K562 (cell line): ENCODE results near the gene SPINT2. TPM values are rescaled to one million over a fixed set of nuclear protein-coding genes. Genes with fewer than 3 reads are reported as not detected.

ENCODE experiments used
- GABPB1 ChIP-seq: sonication (generic); formaldehyde crosslinking; IDR thresholded peaks from 2 replicates; pipeline ENCODE4 v1.8.0; 2022; ENCODE audit warnings: mild to moderate bottlenecking, missing genetic modification reagents
- GATAD2A ChIP-seq: fragments of 450-650 bp; IDR thresholded peaks from 2 replicates; pipeline ENCODE4 v1.6.1; 2017
- HNRNPH1 ChIP-seq: fragments of 200-400 bp; formaldehyde crosslinking; optimal IDR thresholded peaks from 2 replicates; pipeline ENCODE3; 2017; ENCODE audit warnings: low read depth, mild to moderate bottlenecking, low read length, moderate library complexity
- IFI16 ChIP-seq: fragments of 250-450 bp; sonication (Bioruptor Pico); IDR thresholded peaks from 2 replicates; pipeline ENCODE4 v2.1.2; 2022; ENCODE audit warnings: mild to moderate bottlenecking, inconsistent platforms
- LEF1 ChIP-seq: fragments of 450-650 bp; IDR thresholded peaks from 2 replicates; pipeline ENCODE4 v1.6.1; 2016; ENCODE audit warnings: mild to moderate bottlenecking
- MBD2 ChIP-seq: sonication (generic); IDR thresholded peaks from 2 replicates; pipeline ENCODE4 v1.6.1; 2016; ENCODE audit warnings: low read depth, borderline replicate concordance
- MYNN ChIP-seq, 2 experiments: sonication (generic); formaldehyde crosslinking in 1 of 2; IDR thresholded peaks; 2 replicates each; pipeline versions ENCODE4 v1.5.0 to v1.6.1; 2016 to 2020; ENCODE audit warnings: antibody characterized with exemption in 1 of 2, missing genetic modification reagents in 1 of 2
- POLR2G ChIP-seq: fragments of 200-400 bp; formaldehyde crosslinking; IDR thresholded peaks from 2 replicates; pipeline ENCODE4 v1.6.1; 2017; ENCODE audit warnings: low read depth, mild to moderate bottlenecking, antibody characterized with exemption, low read length, moderate library complexity
- RBM25 ChIP-seq: fragments of 200-400 bp; formaldehyde crosslinking; IDR thresholded peaks from 2 replicates; pipeline ENCODE4 v1.6.1; 2018; ENCODE audit warnings: low read length, low read depth, moderate library complexity; ENCODE audit not compliant: severe bottlenecking
- SIN3A ChIP-seq, 2 experiments: fragments of 150-350 bp in 1 of 2; IDR thresholded peaks; 2 replicates each; pipeline ENCODE4 v1.6.1; 2011 to 2016; ENCODE audit warnings: borderline replicate concordance in 2 of 2, low read depth in 2 of 2, low read length in 2 of 2, mild to moderate bottlenecking in 2 of 2, moderate library complexity in 2 of 2; ENCODE audit not compliant: control insufficient read depth in 1 of 2
- YBX1 ChIP-seq: fragments of 450-650 bp; IDR thresholded peaks from 2 replicates; pipeline ENCODE4 v1.7.1; 2016; ENCODE audit warnings: mild to moderate bottlenecking
- ZNF143 ChIP-seq: sonication (generic); formaldehyde crosslinking; IDR thresholded peaks from 2 replicates; pipeline ENCODE4 v1.9.0; 2022; ENCODE audit warnings: mild to moderate bottlenecking, missing genetic modification reagents
- ZNF282 ChIP-seq: sonication (generic); formaldehyde crosslinking; IDR thresholded peaks from 2 replicates; pipeline ENCODE4 v1.8.1; 2023; ENCODE audit warnings: missing genetic modification reagents
- polyA plus RNA-seq, 8 experiments: library from polyadenylated mRNA; depleted of rRNA in 4 of 8; stranded (reverse) in 5 of 8; unstranded in 3 of 8; fragments of >200 nt; fragmentation: Nextera tagmentation in 2 of 8; fragmentation: Illumina TruSeq in 1 of 8; extraction: Ambion mirVana in 2 of 8; extraction: Trizol in 1 of 8; gene quantifications; 2 replicates each; pipeline versions ENCODE4 v1.2.1 to v1.2.3, GENCODE V29; 2011 to 2014; ENCODE audit warnings: inconsistent platforms in 1 of 8, missing spikeins in 1 of 8
- total RNA-seq, 7 experiments: library from RNA; depleted of rRNA in 6 of 7; stranded (reverse); fragments of >200 nt in 6 of 7; fragmentation: Illumina TruSeq in 2 of 7; extraction: Trizol in 2 of 7; gene quantifications; 2 replicates each; pipeline versions ENCODE4 v1.2.1 to v1.2.3, GENCODE V29; 2011 to 2021; ENCODE audit warnings: low replicate concordance in 1 of 7
- TF ChIP-seq, protein P1 (sequence below): fragments of 250-450 bp; sonication (Bioruptor Pico); IDR thresholded peaks from 2 replicates; pipeline ENCODE4 v1.9.0; 2021; ENCODE audit warnings: mild to moderate bottlenecking
- TF ChIP-seq, protein P2 (sequence below), 2 experiments: fragments of 450-650 bp; conservative IDR thresholded peaks; 2 replicates each; pipeline ENCODE4 v1.6.1; 2017; ENCODE audit warnings: mild to moderate bottlenecking in 2 of 2, moderate library complexity in 2 of 2
- TF ChIP-seq, protein P3 (sequence below): sonication (generic); formaldehyde crosslinking; IDR thresholded peaks from 2 replicates; pipeline ENCODE4 v1.9.0; 2022; ENCODE audit warnings: mild to moderate bottlenecking, missing genetic modification reagents
- TF ChIP-seq, protein P4 (sequence below): fragments of 450-650 bp; IDR thresholded peaks from 2 replicates; pipeline ENCODE4 v1.6.1; 2017; ENCODE audit warnings: antibody characterized with exemption
- TF ChIP-seq, protein P5 (sequence below): sonication (generic); formaldehyde crosslinking; IDR thresholded peaks from 2 replicates; pipeline ENCODE4 v1.8.0; 2022; ENCODE audit warnings: mild to moderate bottlenecking, missing genetic modification reagents

The SPINT2 gene
- total and polyA plus RNA-seq, 9 of the 15 experiments (the other 6 are each of a cell fraction or from before 2014, with no cell fraction given), result 0.65 to 4.5 (median 3.4) TPM

DNA sequence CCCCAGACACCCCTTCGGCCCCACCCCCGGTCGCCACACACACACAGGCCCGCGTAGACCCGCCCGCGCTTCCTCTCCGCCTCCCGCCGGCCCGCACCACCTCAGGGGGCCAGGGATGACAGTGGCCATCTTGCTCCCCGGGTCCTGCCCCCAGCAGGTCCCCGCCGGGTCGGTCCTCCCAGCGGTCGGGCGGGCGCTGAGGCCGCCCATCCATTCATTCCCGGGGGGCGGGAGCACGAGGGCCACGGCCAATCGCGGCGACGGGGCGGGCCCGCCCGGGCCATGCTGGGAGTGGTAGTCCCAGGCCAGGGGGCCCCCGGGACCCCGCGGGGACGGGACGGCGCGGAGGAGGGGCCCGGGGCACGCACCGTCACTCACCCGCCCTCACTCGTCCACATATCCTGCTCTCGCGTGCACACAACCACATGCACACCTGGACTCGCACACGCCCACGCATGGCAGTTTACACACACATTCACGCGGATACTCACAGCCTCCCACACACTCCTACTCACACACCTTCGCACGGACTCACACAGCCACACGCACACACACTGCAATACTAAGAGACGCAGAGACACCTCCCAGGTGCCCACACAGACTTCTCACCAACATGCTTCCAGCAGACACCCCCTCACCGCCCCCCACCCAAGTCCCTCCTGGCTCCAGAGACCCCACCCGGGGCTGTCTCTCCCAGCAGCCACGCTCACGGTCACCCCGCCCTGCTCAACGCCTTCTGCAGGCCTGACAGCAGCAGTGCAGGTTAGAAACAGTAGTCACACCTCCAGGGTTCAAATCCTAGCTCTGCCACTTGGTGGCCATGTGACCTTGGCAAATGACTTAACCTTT is 40.1 kb upstream of the SPINT2 start, which contains the start of gene DPF1 (continued):
- no peak for TF ChIP-seq LEF1
- TF ChIP-seq, protein P1, sequence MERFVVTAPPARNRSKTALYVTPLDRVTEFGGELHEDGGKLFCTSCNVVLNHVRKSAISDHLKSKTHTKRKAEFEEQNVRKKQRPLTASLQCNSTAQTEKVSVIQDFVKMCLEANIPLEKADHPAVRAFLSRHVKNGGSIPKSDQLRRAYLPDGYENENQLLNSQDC (CRISPR knock-in tag), result no peak
- peak; percentile 81; the same call in 1 of the 2 replicates for TF ChIP-seq MBD2
- peak; percentile 88 for TF ChIP-seq GATAD2A
- TF ChIP-seq, protein P2, sequence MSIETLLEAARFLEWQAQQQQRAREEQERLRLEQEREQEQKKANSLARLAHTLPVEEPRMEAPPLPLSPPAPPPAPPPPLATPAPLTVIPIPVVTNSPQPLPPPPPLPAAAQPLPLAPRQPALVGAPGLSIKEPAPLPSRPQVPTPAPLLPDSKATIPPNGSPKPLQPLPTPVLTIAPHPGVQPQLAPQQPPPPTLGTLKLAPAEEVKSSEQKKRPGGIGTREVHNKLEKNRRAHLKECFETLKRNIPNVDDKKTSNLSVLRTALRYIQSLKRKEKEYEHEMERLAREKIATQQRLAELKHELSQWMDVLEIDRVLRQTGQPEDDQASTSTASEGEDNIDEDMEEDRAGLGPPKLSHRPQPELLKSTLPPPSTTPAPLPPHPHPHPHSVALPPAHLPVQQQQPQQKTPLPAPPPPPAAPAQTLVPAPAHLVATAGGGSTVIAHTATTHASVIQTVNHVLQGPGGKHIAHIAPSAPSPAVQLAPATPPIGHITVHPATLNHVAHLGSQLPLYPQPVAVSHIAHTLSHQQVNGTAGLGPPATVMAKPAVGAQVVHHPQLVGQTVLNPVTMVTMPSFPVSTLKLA (conservative IDR thresholded peaks at IDR 0.05), result peak; percentile 70 to 84
- TF ChIP-seq GABPB1 (CRISPR knock-in tag), result 0 out of 2 replicates have a peak, but pooled peaks have one; percentile 32
- no peak for TF ChIP-seq HNRNPH1
- TF ChIP-seq, protein P3, sequence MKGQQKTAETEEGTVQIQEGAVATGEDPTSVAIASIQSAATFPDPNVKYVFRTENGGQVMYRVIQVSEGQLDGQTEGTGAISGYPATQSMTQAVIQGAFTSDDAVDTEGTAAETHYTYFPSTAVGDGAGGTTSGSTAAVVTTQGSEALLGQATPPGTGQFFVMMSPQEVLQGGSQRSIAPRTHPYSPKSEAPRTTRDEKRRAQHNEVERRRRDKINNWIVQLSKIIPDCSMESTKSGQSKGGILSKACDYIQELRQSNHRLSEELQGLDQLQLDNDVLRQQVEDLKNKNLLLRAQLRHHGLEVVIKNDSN (CRISPR knock-in tag), result peak; percentile 87
- no peak for TF ChIP-seq ZNF282
- TF ChIP-seq MYNN (IDR thresholded peaks at IDR 0.05), result peak; percentile 85
- TF ChIP-seq MYNN (CRISPR knock-in tag; IDR thresholded peaks at IDR 0.05), result no peak
- peak; percentile 44 to 54; a peak in 1 of 4 replicates for TF ChIP-seq SIN3A (IDR thresholded peaks at IDR 0.05; ENCODE audit: borderline replicate concordance in 2 of 2, control insufficient read depth in 1 of 2, low read depth in 2 of 2, low read length in 2 of 2)
- peak; percentile 97 for TF ChIP-seq RBM25
- no peak for TF ChIP-seq YBX1
- TF ChIP-seq, protein P4, sequence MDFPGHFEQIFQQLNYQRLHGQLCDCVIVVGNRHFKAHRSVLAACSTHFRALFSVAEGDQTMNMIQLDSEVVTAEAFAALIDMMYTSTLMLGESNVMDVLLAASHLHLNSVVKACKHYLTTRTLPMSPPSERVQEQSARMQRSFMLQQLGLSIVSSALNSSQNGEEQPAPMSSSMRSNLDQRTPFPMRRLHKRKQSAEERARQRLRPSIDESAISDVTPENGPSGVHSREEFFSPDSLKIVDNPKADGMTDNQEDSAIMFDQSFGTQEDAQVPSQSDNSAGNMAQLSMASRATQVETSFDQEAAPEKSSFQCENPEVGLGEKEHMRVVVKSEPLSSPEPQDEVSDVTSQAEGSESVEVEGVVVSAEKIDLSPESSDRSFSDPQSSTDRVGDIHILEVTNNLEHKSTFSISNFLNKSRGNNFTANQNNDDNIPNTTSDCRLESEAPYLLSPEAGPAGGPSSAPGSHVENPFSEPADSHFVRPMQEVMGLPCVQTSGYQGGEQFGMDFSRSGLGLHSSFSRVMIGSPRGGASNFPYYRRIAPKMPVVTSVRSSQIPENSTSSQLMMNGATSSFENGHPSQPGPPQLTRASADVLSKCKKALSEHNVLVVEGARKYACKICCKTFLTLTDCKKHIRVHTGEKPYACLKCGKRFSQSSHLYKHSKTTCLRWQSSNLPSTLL, result peak; percentile 77
- TF ChIP-seq IFI16 (CRISPR knock-in tag), result no peak
- TF ChIP-seq, protein P5, sequence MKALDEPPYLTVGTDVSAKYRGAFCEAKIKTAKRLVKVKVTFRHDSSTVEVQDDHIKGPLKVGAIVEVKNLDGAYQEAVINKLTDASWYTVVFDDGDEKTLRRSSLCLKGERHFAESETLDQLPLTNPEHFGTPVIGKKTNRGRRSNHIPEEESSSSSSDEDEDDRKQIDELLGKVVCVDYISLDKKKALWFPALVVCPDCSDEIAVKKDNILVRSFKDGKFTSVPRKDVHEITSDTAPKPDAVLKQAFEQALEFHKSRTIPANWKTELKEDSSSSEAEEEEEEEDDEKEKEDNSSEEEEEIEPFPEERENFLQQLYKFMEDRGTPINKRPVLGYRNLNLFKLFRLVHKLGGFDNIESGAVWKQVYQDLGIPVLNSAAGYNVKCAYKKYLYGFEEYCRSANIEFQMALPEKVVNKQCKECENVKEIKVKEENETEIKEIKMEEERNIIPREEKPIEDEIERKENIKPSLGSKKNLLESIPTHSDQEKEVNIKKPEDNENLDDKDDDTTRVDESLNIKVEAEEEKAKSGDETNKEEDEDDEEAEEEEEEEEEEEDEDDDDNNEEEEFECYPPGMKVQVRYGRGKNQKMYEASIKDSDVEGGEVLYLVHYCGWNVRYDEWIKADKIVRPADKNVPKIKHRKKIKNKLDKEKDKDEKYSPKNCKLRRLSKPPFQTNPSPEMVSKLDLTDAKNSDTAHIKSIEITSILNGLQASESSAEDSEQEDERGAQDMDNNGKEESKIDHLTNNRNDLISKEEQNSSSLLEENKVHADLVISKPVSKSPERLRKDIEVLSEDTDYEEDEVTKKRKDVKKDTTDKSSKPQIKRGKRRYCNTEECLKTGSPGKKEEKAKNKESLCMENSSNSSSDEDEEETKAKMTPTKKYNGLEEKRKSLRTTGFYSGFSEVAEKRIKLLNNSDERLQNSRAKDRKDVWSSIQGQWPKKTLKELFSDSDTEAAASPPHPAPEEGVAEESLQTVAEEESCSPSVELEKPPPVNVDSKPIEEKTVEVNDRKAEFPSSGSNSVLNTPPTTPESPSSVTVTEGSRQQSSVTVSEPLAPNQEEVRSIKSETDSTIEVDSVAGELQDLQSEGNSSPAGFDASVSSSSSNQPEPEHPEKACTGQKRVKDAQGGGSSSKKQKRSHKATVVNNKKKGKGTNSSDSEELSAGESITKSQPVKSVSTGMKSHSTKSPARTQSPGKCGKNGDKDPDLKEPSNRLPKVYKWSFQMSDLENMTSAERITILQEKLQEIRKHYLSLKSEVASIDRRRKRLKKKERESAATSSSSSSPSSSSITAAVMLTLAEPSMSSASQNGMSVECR, result peak; percentile 86; the same call in 1 of the 2 replicates
- TF ChIP-seq ZNF143, result peak; percentile 85
- TF ChIP-seq POLR2G, result peak; percentile 85
